ENCODE measurements around the gene COG7. TPM values are rescaled to one million over a fixed set of nuclear protein-coding genes. Genes with fewer than 3 reads are reported as not detected.

Gene COG7
- total RNA-seq, 1 experiment from 2014 or later: 13.5 TPM

- Histone ChIP-seq H3K36me3 (ENCODE audit: low read depth, low read length) (peaks cover 2% of the 10 kb centered on the region; the same call in 1 of the 2 replicates), H3K9ac (ENCODE audit: low read length) (no peak overlapping the region), H3K27ac (ENCODE audit: low read length) (no peak overlapping the region), H3F3A (ENCODE audit: low read length, unreplicated experiment) (no peaks in the 10 kb centered on the region), H3K79me2 (ENCODE audit: low read length) (peaks cover 50% of the 10 kb centered on the region), H3K9me3 (ENCODE audit: low read length) (no peaks in the 10 kb centered on the region), H3K27me3 (ENCODE audit: low read length) (no peaks in the 10 kb centered on the region), H3K4me1 (ENCODE audit: insufficient read depth, low read length) (peaks cover 9% of the 10 kb centered on the region), H3K4me2 (ENCODE audit: low read length) (no peak overlapping the region), H3K4me3 (ENCODE audit: low read length) (no peak overlapping the region), H3K9me2 (replicated peaks; ENCODE audit: low read length) (no peaks in the 10 kb centered on the region), H4K20me1 (ENCODE audit: low read length) (no peaks in the 10 kb centered on the region), H2AFZ (ENCODE audit: low read length) (no peak overlapping the region)
- intact Hi-C loops (cut with micrococcal nuclease): no loop called here
- TF ChIP-seq, protein P1, sequence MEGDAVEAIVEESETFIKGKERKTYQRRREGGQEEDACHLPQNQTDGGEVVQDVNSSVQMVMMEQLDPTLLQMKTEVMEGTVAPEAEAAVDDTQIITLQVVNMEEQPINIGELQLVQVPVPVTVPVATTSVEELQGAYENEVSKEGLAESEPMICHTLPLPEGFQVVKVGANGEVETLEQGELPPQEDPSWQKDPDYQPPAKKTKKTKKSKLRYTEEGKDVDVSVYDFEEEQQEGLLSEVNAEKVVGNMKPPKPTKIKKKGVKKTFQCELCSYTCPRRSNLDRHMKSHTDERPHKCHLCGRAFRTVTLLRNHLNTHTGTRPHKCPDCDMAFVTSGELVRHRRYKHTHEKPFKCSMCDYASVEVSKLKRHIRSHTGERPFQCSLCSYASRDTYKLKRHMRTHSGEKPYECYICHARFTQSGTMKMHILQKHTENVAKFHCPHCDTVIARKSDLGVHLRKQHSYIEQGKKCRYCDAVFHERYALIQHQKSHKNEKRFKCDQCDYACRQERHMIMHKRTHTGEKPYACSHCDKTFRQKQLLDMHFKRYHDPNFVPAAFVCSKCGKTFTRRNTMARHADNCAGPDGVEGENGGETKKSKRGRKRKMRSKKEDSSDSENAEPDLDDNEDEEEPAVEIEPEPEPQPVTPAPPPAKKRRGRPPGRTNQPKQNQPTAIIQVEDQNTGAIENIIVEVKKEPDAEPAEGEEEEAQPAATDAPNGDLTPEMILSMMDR (conservative IDR thresholded peaks at IDR 0.05; ENCODE audit: low read depth, low read length): no peak
- TF ChIP-seq EZH2 (IDR thresholded peaks at IDR 0.05; ENCODE audit: low read length, unreplicated experiment) (no peak), EZH2phosphoT487 (IDR thresholded peaks at IDR 0.05; ENCODE audit: borderline replicate concordance, low read length) (no peak)
- no TSS peak for BruUV-seq (replicated peaks)
- ATAC-seq: no peak
- POLR2A ChIA-PET (ENCODE audit: unreplicated experiment): no interaction called here
- CTCF ChIA-PET: no interaction called here
- no peak for DNase-seq
Measured at GRCh38 chr16:23496821-23497542, 44.0 kb upstream of the COG7 start.

- Histone ChIP-seq H2AFZ (ENCODE audit: low read length) (no peak overlapping the region), H3K4me1 (ENCODE audit: insufficient read depth, low read length) (peaks cover 14% of the 10 kb centered on the region), H3K36me3 (ENCODE audit: low read depth, low read length) (peaks cover 8% of the 10 kb centered on the region; the same call in 1 of the 2 replicates), H3F3A (ENCODE audit: low read length, unreplicated experiment) (no peaks in the 10 kb centered on the region), H3K9me2 (replicated peaks; ENCODE audit: low read length) (no peaks in the 10 kb centered on the region), H3K9ac (ENCODE audit: low read length) (no peak overlapping the region), H3K4me2 (ENCODE audit: low read length) (no peak overlapping the region), H3K79me2 (ENCODE audit: low read length) (peaks cover 37% of the 10 kb centered on the region), H3K27me3 (ENCODE audit: low read length) (no peaks in the 10 kb centered on the region), H3K4me3 (ENCODE audit: low read length) (no peak overlapping the region), H3K9me3 (ENCODE audit: low read length) (no peaks in the 10 kb centered on the region), H4K20me1 (ENCODE audit: low read length) (no peaks in the 10 kb centered on the region), H3K27ac (ENCODE audit: low read length) (no peak overlapping the region)
- CTCF ChIA-PET: no interaction called here
- POLR2A ChIA-PET (ENCODE audit: unreplicated experiment): no interaction called here
- TF ChIP-seq, protein P1 (conservative IDR thresholded peaks at IDR 0.05; ENCODE audit: low read depth, low read length): no peak
- TF ChIP-seq EZH2phosphoT487 (IDR thresholded peaks at IDR 0.05; ENCODE audit: borderline replicate concordance, low read length) (no peak), EZH2 (IDR thresholded peaks at IDR 0.05; ENCODE audit: low read length, unreplicated experiment) (no peak)
- intact Hi-C loops (cut with micrococcal nuclease): no loop called here
- ATAC-seq: no peak
- DNase-seq: no peak
- no TSS peak for BruUV-seq (replicated peaks)
Measured at GRCh38 chr16:23495671-23496070, 42.7 kb upstream of the COG7 start.

DNA sequence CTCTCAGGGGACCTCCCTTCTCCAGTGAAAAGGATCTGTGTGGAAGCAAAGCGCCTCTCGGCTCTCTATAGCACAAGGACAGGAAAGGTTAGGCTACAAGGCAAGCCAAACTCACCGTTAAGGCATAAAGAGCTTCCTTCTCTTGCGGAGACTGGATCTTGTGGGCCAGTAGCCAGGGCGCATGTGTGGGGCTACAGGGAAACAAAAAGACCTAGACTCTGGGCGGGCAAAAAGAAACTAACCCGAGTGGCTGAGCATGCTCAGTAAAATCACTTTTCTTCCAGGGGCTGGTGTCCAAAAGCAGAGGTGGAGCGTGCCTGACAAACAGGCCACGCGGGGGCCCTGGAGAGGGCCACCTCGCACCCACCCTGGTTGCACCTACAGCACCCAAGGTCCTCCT, 41.2 kb upstream of the COG7 start:
- ChIA-PET POLR2A (ENCODE audit: unreplicated experiment) (no interaction called here), CTCF (no interaction called here)
- H3K4me1 ChIP-seq (ENCODE audit: insufficient read depth, low read length): peaks cover 14% of the 10 kb centered on the region
- H3K4me3 ChIP-seq (ENCODE audit: low read length): no peak overlapping the region
- no peak for ATAC-seq
- TF ChIP-seq EZH2 (IDR thresholded peaks at IDR 0.05; ENCODE audit: low read length, unreplicated experiment) (no peak), EZH2phosphoT487 (IDR thresholded peaks at IDR 0.05; ENCODE audit: borderline replicate concordance, low read length) (no peak)
- TF ChIP-seq, protein P1 (conservative IDR thresholded peaks at IDR 0.05; ENCODE audit: low read depth, low read length): no peak
- H3K9ac ChIP-seq (ENCODE audit: low read length): no peak overlapping the region
- peaks cover 22% of the 10 kb centered on the region for H3K79me2 ChIP-seq (ENCODE audit: low read length)
- no peaks in the 10 kb centered on the region for H4K20me1 ChIP-seq (ENCODE audit: low read length)
- no TSS peak for BruUV-seq (replicated peaks)
- H3F3A ChIP-seq (ENCODE audit: low read length, unreplicated experiment): no peaks in the 10 kb centered on the region
- H3K27ac ChIP-seq (ENCODE audit: low read length): no peak overlapping the region
- H2AFZ ChIP-seq (ENCODE audit: low read length): no peak overlapping the region
- no peaks in the 10 kb centered on the region for H3K9me3 ChIP-seq (ENCODE audit: low read length)
- H3K4me2 ChIP-seq (ENCODE audit: low read length): no peak overlapping the region
- intact Hi-C loops (cut with micrococcal nuclease): no loop called here
- no peaks in the 10 kb centered on the region for H3K27me3 ChIP-seq (ENCODE audit: low read length)
- DNase-seq: no peak
- H3K36me3 ChIP-seq (ENCODE audit: low read depth, low read length): peaks cover 12% of the 10 kb centered on the region; the same call in 1 of the 2 replicates
- no peaks in the 10 kb centered on the region for H3K9me2 ChIP-seq (replicated peaks; ENCODE audit: low read length)
